Measurements from ENCODE around the gene SDR42E1.

DNA sequence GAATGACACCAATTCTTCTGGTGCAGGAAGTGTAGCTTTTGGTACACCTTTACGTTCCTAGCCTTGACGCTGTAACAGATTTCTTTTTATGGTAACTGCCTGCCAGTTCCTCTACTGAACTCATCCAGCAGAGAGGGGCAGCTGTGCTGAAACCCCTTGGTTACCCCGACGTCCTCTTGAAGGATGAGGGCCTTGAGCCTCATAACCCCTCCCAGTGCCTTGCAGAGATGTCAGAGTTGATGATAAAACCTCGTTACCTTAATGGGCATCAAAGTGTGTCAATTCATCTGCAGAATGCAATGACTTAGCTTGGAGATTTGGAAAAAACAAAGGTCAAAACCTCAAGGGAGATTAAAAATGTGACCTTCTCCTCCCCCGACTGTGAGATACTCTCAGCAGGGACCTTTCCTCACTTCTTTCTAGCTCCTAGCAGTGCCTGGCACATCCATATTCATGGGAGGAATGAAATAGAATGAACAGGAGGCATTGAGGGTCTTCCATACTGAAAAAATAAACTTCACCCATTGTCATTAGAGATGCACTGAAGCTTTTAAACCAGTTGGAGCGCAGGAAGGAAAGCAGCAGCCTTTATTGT is 69.2 kb downstream of the SDR42E1 start:
- TF ChIP-seq JUN (CRISPR knock-in tag; IDR thresholded peaks at IDR 0.05) (no peak), SP1 (CRISPR knock-in tag; conservative IDR thresholded peaks at IDR 0.05) (no peak)
- TF ChIP-seq, protein P1, sequence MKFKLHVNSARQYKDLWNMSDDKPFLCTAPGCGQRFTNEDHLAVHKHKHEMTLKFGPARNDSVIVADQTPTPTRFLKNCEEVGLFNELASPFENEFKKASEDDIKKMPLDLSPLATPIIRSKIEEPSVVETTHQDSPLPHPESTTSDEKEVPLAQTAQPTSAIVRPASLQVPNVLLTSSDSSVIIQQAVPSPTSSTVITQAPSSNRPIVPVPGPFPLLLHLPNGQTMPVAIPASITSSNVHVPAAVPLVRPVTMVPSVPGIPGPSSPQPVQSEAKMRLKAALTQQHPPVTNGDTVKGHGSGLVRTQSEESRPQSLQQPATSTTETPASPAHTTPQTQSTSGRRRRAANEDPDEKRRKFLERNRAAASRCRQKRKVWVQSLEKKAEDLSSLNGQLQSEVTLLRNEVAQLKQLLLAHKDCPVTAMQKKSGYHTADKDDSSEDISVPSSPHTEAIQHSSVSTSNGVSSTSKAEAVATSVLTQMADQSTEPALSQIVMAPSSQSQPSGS (CRISPR knock-in tag; IDR thresholded peaks at IDR 0.05; ENCODE audit: borderline replicate concordance, low read depth): no peak
- TF ChIP-seq, protein P2, sequence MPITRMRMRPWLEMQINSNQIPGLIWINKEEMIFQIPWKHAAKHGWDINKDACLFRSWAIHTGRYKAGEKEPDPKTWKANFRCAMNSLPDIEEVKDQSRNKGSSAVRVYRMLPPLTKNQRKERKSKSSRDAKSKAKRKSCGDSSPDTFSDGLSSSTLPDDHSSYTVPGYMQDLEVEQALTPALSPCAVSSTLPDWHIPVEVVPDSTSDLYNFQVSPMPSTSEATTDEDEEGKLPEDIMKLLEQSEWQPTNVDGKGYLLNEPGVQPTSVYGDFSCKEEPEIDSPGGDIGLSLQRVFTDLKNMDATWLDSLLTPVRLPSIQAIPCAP (CRISPR knock-in tag; IDR thresholded peaks at IDR 0.05): no peak
